ENCODE results near the gene TAB2.

- TF ChIP-seq SUZ12 (IDR thresholded peaks at IDR 0.05) (no peak), ELF4 (IDR thresholded peaks at IDR 0.05) (no peak)
Observed at GRCh38 chr6:149362289-149362688, 44.8 kb downstream of the TAB2 start.
